Cardiac muscle cell (in vitro differentiated cells and primary cell): Measurements from ENCODE around the gene FBXL15. TPM values are rescaled to one million over a fixed set of nuclear protein-coding genes. Genes with fewer than 3 reads are reported as not detected.
"Not testable (repeated sequence)": the region's sequence is repeated elsewhere in the genome, so short reads cannot be mapped to it uniquely, and the experiment has no call there.

Experiments used
- DNase-seq, 2 donors: peaks; one replicate each; pipeline versions ENCODE4 v3.0.0 to v3.0.0-alpha.2; 2010 to 2017; ENCODE audit warnings: low read depth in 1 of 2, low spot score in 1 of 2
- H3K27ac ChIP-seq: fragments of 200-600 bp; sonication (generic); 2 replicates; pipeline ENCODE4 v1.5.1; 2016
- H3K27me3 ChIP-seq: fragments of 200-600 bp; sonication (generic); 2 replicates; pipeline ENCODE4 v1.6.0; 2016; ENCODE audit warnings: control low read depth
- H3K36me3 ChIP-seq: fragments of 200-600 bp; sonication (generic); 2 replicates; pipeline ENCODE4 v1.5.1; 2016; ENCODE audit warnings: control low read depth
- H3K4me1 ChIP-seq: fragments of 200-600 bp; sonication (generic); 2 replicates; pipeline ENCODE4 v1.8.1; 2017; ENCODE audit warnings: low read depth, mild to moderate bottlenecking, mixed run types
- H3K4me3 ChIP-seq: fragments of 200-600 bp; sonication (generic); 2 replicates; pipeline ENCODE4 v1.5.1; 2016; ENCODE audit warnings: mild to moderate bottlenecking
- H3K9me3 ChIP-seq: fragments of 200-600 bp; sonication (generic); 2 replicates; pipeline ENCODE4 v1.5.1; 2017; ENCODE audit warnings: low read depth, mild to moderate bottlenecking, control low read depth
- polyA plus RNA-seq: library from polyadenylated mRNA; unstranded; fragments of >200 nt; fragmentation: Nextera tagmentation; extraction: Ambion mirVana; gene quantifications from 2 replicates; pipeline ENCODE4 v1.2.1, GENCODE V29; 2016
- total RNA-seq: library from RNA; depleted of rRNA; stranded (reverse); fragments of >200 nt; gene quantifications from 2 replicates; pipeline ENCODE4 v1.2.3, GENCODE V29; 2016
- TF ChIP-seq, protein P1 (sequence below): IDR thresholded peaks from 2 replicates; pipeline ENCODE4 v1.5.1; 2012; ENCODE audit warnings: low read depth, mild to moderate bottlenecking, low read length

The FBXL15 gene
- total and polyA plus RNA-seq, 2 experiments from 2014 or later: 36.3 to 46.3 TPM

DNA sequence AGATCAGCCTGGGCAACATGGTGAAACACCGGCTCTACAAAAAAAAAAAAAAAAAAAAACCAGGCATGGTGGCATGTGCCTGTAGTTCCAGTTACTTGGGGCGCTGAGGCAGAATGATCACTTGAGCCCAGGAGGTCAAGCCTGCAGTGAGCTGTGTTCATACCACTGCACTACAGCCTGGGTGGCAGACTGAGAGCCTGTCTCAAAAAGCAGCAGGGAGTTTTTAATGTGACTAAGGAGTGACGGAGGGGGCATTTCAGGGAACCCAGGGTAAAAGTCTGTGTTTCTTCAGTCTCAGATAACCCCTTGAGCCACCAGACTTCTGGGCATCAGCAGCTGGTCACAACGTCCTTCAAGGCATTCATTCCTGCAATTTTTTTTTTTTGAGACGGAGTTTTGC is 32.9 kb downstream of the FBXL15 start:
- DNase-seq: no peak
- no peaks in the 10 kb centered on the region for H3K9me3 ChIP-seq
- H3K4me3 ChIP-seq: no peak overlapping the region
- no peaks in the 10 kb centered on the region for H3K27me3 ChIP-seq
- no peak overlapping the region for H3K27ac ChIP-seq
- TF ChIP-seq, protein P1, sequence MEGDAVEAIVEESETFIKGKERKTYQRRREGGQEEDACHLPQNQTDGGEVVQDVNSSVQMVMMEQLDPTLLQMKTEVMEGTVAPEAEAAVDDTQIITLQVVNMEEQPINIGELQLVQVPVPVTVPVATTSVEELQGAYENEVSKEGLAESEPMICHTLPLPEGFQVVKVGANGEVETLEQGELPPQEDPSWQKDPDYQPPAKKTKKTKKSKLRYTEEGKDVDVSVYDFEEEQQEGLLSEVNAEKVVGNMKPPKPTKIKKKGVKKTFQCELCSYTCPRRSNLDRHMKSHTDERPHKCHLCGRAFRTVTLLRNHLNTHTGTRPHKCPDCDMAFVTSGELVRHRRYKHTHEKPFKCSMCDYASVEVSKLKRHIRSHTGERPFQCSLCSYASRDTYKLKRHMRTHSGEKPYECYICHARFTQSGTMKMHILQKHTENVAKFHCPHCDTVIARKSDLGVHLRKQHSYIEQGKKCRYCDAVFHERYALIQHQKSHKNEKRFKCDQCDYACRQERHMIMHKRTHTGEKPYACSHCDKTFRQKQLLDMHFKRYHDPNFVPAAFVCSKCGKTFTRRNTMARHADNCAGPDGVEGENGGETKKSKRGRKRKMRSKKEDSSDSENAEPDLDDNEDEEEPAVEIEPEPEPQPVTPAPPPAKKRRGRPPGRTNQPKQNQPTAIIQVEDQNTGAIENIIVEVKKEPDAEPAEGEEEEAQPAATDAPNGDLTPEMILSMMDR: no peak
- H3K36me3 ChIP-seq: no peaks in the 10 kb centered on the region
- H3K4me1 ChIP-seq: peaks cover 4% of the 10 kb centered on the region

DNA sequence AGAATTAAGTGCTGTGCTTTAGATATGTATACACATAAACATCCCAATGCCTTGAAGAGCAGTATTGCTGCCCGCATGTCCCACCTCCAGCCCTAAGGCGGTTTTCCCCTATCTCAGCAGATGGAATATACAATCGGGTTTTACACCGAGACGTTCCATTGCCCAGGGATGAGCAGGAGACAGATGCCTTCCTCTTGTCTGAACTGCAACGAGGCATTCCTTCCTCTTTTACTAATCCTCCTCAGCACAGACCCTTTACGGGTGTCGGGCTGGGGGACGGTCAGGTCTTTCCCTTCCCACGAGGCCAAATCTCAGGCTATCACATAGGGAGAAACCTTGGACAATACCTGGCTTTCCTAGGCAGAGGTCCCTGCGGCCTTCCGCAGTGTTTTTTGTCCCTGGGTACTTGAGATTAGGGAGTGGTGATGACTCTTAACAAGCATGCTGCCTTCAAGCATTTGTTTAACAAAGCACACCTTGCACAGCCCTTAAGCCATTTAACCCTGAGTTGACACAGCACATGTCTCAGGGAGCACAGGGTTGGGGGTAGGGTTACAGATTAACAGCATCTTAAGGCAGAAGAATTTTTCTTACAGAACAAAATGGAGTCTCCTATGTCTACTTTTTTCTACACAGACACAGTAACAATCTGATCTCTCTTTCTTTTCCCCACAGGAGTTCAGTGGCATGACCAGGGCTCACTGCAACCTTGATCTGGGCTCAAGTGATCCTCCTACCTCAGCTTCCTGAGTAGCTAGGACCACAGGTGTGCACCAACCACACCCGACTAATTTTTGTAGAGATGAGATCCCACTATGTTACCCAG is 34.2 kb downstream of the FBXL15 start:
- not testable (repeated sequence) for DNase-seq, H3K4me1 ChIP-seq, H3K27me3 ChIP-seq, H3K4me3 ChIP-seq, H3K27ac ChIP-seq, H3K36me3 ChIP-seq, H3K9me3 ChIP-seq

DNA sequence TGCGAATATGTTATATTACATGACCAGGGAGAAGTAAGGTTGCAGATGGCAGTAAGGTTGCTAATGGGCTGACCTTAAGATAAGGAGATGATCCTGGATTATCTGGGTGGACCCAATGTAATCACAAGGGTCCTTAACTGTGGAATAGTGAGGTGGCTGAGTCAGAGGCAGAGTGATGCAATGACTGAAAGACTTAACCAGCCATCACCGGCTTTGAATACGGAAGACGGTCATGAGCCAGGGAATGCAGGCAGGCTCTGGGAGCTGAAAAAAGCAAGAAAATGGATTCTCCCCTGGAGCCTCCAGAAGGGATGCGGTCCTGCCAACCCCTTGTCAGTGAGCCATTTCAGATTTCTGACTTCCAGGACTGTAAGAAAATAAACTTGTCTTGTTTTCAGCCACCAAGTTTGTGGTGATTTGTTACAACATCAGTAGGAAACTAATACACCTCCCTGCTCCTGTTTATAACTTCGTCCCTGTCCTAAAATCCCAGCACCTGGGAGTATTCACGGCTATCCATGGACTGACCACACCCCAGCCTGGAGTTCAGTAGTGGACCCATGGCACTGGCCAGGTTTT is 35.3 kb downstream of the FBXL15 start:
- Histone ChIP-seq H3K9me3 (no peaks in the 10 kb centered on the region), H3K4me1 (no peaks in the 10 kb centered on the region), H3K4me3 (no peak overlapping the region), H3K36me3 (no peaks in the 10 kb centered on the region), H3K27me3 (no peaks in the 10 kb centered on the region), H3K27ac (no peak overlapping the region)
- TF ChIP-seq, protein P1: no peak
- peak in 1 of 2 donors; percentile 92 for DNase-seq

DNA sequence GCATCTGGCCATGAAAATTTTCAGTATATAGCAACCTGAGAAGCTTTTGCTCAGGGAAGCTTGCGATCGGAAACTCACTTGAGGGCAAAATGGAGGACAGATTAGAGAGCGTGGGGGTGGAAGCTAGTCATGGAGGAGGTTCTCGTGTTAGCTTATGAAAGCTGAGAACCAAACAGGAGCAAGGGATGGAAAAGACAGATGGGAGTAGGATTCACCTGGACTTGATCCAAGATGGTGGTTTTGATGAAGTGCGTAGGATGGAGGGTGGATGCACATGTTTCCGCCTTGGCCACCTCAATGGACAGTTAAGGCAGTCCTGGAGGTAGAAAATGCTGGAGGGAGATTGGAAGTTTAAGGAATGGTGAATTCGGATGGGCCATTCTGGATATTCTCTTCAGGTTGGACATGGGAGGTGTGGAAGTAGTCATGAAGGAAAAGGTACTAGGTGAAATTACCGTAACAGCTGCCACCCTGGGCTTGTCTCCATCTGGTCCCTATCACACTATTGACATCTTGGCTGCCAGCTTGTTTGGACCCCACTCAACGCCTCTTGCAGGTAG is 37.0 kb downstream of the FBXL15 start:
- Histone ChIP-seq H3K9me3 (no peaks in the 10 kb centered on the region), H3K36me3 (no peaks in the 10 kb centered on the region), H3K4me3 (no peak overlapping the region), H3K4me1 (no peaks in the 10 kb centered on the region), H3K27me3 (peaks cover 7% of the 10 kb centered on the region), H3K27ac (no peak overlapping the region)
- TF ChIP-seq, protein P1: no peak
- DNase-seq: no peak

DNA sequence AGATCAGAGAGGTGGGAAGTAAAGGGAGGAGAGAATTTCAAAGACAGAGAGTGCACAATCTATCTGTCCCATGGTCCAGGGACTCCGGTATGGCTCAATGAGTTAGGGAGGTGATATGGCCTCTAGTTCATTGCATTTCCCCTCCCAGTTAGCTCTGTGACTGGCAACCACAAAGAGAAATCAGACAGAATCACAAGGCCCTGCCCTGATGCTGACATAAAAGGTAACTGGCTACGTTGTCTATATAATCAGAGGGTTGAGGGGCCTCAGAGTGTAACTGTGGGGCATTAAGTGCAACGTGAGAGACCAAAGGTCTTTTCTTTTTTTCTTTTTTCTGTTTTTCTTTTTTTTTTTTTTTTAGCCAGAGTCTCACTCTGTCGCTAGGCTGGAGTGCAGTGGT is 38.0 kb downstream of the FBXL15 start:
- DNase-seq: no peak
- no peaks in the 10 kb centered on the region for H3K4me1 ChIP-seq
- no peaks in the 10 kb centered on the region for H3K9me3 ChIP-seq
- peaks cover 7% of the 10 kb centered on the region for H3K27me3 ChIP-seq
- H3K36me3 ChIP-seq: no peaks in the 10 kb centered on the region
- H3K4me3 ChIP-seq: no peak overlapping the region
- H3K27ac ChIP-seq: no peak overlapping the region
- TF ChIP-seq, protein P1: no peak

DNA sequence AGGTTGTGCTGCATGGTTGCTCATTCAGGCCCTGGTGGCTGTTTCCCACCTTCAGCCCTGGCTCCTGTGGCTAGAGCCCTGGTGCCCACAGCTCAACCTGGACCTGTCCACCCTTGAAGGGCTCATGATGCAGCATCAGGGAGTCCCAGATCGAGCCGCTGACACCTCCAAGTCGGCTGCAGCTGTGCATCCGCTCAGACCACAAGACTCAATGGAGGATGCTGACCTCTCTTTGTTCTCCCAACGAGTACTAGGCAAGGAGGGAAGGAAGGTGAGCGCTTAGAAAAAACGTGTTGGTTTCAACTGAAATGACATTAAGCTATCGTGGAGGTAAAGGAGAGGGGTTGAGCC is 40.2 kb downstream of the FBXL15 start:
- Histone ChIP-seq H3K27me3 (peaks cover 7% of the 10 kb centered on the region), H3K9me3 (no peaks in the 10 kb centered on the region), H3K36me3 (no peaks in the 10 kb centered on the region), H3K4me3 (peak overlapping the region; percentile 20), H3K27ac (no peak overlapping the region), H3K4me1 (no peaks in the 10 kb centered on the region)
- DNase-seq: no peak
- TF ChIP-seq, protein P1: no peak
